Neural cell (in vitro differentiated cells): ENCODE measurements around the gene MED13L. TPM values are rescaled to one million over a fixed set of nuclear protein-coding genes. Genes with fewer than 3 reads are reported as not detected.

ENCODE experiments used
- H2AFZ ChIP-seq: fragments of 200-600, 300-800 bp; sonication (generic), shearing (Covaris generic); 2 replicates; pipeline ENCODE4 v1.6.0; 2014; ENCODE audit warnings: low read depth, mild to moderate bottlenecking, antibody characterized with exemption, low read length, moderate library complexity
- H3F3A ChIP-seq: fragments of 200-600 bp; shearing (Covaris generic); 2 replicates; pipeline ENCODE4 v1.6.1; 2016; ENCODE audit warnings: mild to moderate bottlenecking, moderate library complexity, mixed read lengths, antibody characterized with exemption, low read length; ENCODE audit not compliant: insufficient read depth, poor library complexity, severe bottlenecking
- H3K27ac ChIP-seq: fragments of 200-600, 300-800 bp; sonication (generic), shearing (Covaris generic); 2 replicates; pipeline ENCODE4 v1.5.1; 2014; ENCODE audit warnings: mild to moderate bottlenecking, low read length, moderate library complexity
- H3K27me3 ChIP-seq: fragments of 300-800, 200-600 bp; sonication (generic), shearing (Covaris generic); 2 replicates; pipeline ENCODE4 v1.6.0; 2014; ENCODE audit warnings: mild to moderate bottlenecking, low read depth, low read length, moderate library complexity; ENCODE audit not compliant: insufficient read depth
- H3K36me3 ChIP-seq: fragments of 300-800, 200-600 bp; sonication (generic), shearing (Covaris generic); 2 replicates; pipeline ENCODE4 v1.5.1; 2014; ENCODE audit warnings: mild to moderate bottlenecking, antibody characterized with exemption, low read length, moderate library complexity; ENCODE audit not compliant: insufficient read depth
- H3K4me2 ChIP-seq: fragments of 300-800, 200-600 bp; sonication (generic), shearing (Covaris generic); 2 replicates; pipeline ENCODE4 v1.6.0; 2014; ENCODE audit warnings: mild to moderate bottlenecking, low read length
- H3K4me3 ChIP-seq: fragments of 300-800, 200-600 bp; sonication (generic), shearing (Covaris generic); 2 replicates; pipeline ENCODE4 v1.5.1; 2014; ENCODE audit warnings: mild to moderate bottlenecking, low read length, moderate library complexity
- H3K79me2 ChIP-seq: fragments of 200-600 bp; shearing (Covaris generic); replicated peaks from 2 replicates; pipeline ENCODE4 v1.6.0; 2014; ENCODE audit warnings: mild to moderate bottlenecking, low read length, moderate library complexity; ENCODE audit not compliant: insufficient read depth
- H3K9ac ChIP-seq: fragments of 300-800, 200-600 bp; sonication (generic), shearing (Covaris generic); 2 replicates; pipeline ENCODE4 v1.6.1; 2016; ENCODE audit warnings: mild to moderate bottlenecking, low read length, mixed read lengths
- H3K9me2 ChIP-seq: fragments of 200-600 bp; shearing (Covaris generic); 2 replicates; pipeline ENCODE4 v1.6.1; 2016; ENCODE audit warnings: mild to moderate bottlenecking, low read length, mixed read lengths; ENCODE audit not compliant: insufficient read depth
- H3K9me3 ChIP-seq: fragments of 200-600, 300-800 bp; sonication (generic), shearing (Covaris generic); 2 replicates; pipeline ENCODE4 v1.6.1; 2016; ENCODE audit warnings: mild to moderate bottlenecking, mixed run types, low read length, moderate library complexity, mixed read lengths
- H4K20me1 ChIP-seq: fragments of 200-600 bp; shearing (Covaris generic); 2 replicates; pipeline ENCODE4 v1.6.1; 2016; ENCODE audit warnings: mild to moderate bottlenecking, mixed run types; ENCODE audit not compliant: insufficient read depth
- EP300 ChIP-seq: fragments of 450-650 bp; conservative IDR thresholded peaks from 2 replicates; pipeline ENCODE4 v1.6.1; 2014; ENCODE audit warnings: antibody characterized with exemption, mild to moderate bottlenecking, moderate library complexity; ENCODE audit not compliant: poor library complexity, severe bottlenecking
- EZH2 ChIP-seq: fragments of 200-600, 300-800 bp; shearing (Covaris generic), sonication (generic); IDR thresholded peaks from 2 replicates; pipeline ENCODE4 v1.6.1; 2014; ENCODE audit warnings: antibody characterized with exemption, low read length, borderline replicate concordance, mild to moderate bottlenecking; ENCODE audit not compliant: insufficient read depth, poor library complexity, severe bottlenecking
- MXI1 ChIP-seq: fragments of 450-650 bp; conservative IDR thresholded peaks from 2 replicates; pipeline ENCODE4 v1.6.1; 2014; ENCODE audit warnings: antibody characterized with exemption, mild to moderate bottlenecking; ENCODE audit not compliant: poor library complexity, severe bottlenecking
- POLR2AphosphoS5 ChIP-seq: IDR thresholded peaks from 2 replicates; pipeline ENCODE4 v1.6.1; 2012
- RAD21 ChIP-seq: fragments of 450-650 bp; conservative IDR thresholded peaks from 2 replicates; pipeline ENCODE4 v1.6.1; 2014; ENCODE audit warnings: antibody characterized with exemption, mild to moderate bottlenecking, moderate library complexity
- SMC3 ChIP-seq: fragments of 450-650 bp; conservative IDR thresholded peaks from 2 replicates; pipeline ENCODE4 v1.6.1; 2014; ENCODE audit warnings: antibody characterized with exemption, mild to moderate bottlenecking, moderate library complexity; ENCODE audit not compliant: poor library complexity
- TAF1 ChIP-seq: IDR thresholded peaks from 2 replicates; pipeline ENCODE4 v1.6.1; 2012; ENCODE audit warnings: low read depth
- polyA plus RNA-seq: library from polyadenylated mRNA; depleted of rRNA; stranded (reverse); fragments of >200 nt; gene quantifications from 2 replicates; pipeline ENCODE4 v1.2.3, GENCODE V29; 2014
- TF ChIP-seq, protein P1 (sequence below): IDR thresholded peaks from 2 replicates; pipeline ENCODE4 v1.6.1; 2012; ENCODE audit warnings: borderline replicate concordance
- TF ChIP-seq, protein P2 (sequence below): fragments of 450-650 bp; IDR thresholded peaks from 2 replicates; pipeline ENCODE4 v1.5.1; 2014; ENCODE audit warnings: antibody characterized with exemption, mild to moderate bottlenecking, moderate library complexity; ENCODE audit not compliant: poor library complexity, severe bottlenecking

MED13L gene
- polyA plus RNA-seq, 1 donor from 2014 or later, result 38.9 TPM

DNA sequence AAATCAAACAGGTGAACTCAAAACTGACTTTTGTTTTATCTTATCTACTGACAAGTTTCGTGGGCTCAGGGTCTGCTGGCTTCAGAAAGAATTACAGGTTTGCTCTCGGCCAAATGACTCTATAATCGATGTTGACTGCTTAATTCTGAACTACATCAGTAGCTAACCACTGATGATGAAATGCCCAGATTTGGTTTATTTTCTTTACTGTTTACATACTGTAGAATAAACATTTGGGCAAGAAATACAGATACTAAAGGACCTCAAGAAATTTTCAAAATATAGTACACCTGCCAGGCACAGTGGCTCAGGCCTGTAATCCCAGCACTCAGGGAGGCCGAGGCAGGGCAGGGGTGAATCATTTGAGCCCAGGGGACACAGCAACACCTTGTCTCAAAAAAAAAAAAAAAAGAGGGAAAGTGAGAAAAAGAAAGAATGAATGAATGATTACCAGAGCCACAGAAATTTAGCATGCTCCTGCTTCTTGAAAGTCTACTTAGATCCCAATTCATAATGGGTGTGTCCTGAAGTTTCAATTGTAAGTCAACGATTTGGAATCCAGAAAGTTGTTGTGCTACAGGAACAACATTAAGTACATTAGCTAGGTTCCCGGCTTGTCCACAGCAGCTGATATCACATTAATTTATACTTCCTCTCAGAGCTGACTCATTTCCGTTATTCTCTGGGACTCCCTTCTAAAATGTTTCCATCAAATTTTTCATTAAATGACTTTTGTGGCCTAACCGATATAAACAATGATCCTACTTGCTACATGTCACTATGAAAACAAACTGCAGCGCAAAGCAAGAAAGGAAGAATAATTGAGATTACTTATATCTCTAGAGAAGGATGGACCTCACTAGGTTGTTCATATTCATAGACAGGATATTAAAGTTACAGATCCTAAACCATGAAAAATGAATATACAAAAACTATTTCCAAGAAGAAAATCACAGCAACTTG lies 134.3 kb downstream of the MED13L start:
- Histone ChIP-seq H4K20me1 (no peaks in the 10 kb centered on the region), H3K9me3 (no peaks in the 10 kb centered on the region), H3K27me3 (no peaks in the 10 kb centered on the region), H2AFZ (no peak overlapping the region), H3K4me2 (no peak overlapping the region), H3K79me2 (peaks cover 46% of the 10 kb centered on the region), H3F3A (no peaks in the 10 kb centered on the region), H3K27ac (no peak overlapping the region), H3K4me3 (no peak overlapping the region), H3K36me3 (no peaks in the 10 kb centered on the region), H3K9ac (no peak overlapping the region), H3K9me2 (no peaks in the 10 kb centered on the region)
- TF ChIP-seq POLR2AphosphoS5 (no peak), EP300 (no peak), EZH2 (no peak), SMC3 (no peak), RAD21 (no peak), TAF1 (no peak), MXI1 (no peak)
- TF ChIP-seq, protein P1, sequence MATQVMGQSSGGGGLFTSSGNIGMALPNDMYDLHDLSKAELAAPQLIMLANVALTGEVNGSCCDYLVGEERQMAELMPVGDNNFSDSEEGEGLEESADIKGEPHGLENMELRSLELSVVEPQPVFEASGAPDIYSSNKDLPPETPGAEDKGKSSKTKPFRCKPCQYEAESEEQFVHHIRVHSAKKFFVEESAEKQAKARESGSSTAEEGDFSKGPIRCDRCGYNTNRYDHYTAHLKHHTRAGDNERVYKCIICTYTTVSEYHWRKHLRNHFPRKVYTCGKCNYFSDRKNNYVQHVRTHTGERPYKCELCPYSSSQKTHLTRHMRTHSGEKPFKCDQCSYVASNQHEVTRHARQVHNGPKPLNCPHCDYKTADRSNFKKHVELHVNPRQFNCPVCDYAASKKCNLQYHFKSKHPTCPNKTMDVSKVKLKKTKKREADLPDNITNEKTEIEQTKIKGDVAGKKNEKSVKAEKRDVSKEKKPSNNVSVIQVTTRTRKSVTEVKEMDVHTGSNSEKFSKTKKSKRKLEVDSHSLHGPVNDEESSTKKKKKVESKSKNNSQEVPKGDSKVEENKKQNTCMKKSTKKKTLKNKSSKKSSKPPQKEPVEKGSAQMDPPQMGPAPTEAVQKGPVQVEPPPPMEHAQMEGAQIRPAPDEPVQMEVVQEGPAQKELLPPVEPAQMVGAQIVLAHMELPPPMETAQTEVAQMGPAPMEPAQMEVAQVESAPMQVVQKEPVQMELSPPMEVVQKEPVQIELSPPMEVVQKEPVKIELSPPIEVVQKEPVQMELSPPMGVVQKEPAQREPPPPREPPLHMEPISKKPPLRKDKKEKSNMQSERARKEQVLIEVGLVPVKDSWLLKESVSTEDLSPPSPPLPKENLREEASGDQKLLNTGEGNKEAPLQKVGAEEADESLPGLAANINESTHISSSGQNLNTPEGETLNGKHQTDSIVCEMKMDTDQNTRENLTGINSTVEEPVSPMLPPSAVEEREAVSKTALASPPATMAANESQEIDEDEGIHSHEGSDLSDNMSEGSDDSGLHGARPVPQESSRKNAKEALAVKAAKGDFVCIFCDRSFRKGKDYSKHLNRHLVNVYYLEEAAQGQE, result no peak
- TF ChIP-seq, protein P2, sequence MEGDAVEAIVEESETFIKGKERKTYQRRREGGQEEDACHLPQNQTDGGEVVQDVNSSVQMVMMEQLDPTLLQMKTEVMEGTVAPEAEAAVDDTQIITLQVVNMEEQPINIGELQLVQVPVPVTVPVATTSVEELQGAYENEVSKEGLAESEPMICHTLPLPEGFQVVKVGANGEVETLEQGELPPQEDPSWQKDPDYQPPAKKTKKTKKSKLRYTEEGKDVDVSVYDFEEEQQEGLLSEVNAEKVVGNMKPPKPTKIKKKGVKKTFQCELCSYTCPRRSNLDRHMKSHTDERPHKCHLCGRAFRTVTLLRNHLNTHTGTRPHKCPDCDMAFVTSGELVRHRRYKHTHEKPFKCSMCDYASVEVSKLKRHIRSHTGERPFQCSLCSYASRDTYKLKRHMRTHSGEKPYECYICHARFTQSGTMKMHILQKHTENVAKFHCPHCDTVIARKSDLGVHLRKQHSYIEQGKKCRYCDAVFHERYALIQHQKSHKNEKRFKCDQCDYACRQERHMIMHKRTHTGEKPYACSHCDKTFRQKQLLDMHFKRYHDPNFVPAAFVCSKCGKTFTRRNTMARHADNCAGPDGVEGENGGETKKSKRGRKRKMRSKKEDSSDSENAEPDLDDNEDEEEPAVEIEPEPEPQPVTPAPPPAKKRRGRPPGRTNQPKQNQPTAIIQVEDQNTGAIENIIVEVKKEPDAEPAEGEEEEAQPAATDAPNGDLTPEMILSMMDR, result no peak

DNA sequence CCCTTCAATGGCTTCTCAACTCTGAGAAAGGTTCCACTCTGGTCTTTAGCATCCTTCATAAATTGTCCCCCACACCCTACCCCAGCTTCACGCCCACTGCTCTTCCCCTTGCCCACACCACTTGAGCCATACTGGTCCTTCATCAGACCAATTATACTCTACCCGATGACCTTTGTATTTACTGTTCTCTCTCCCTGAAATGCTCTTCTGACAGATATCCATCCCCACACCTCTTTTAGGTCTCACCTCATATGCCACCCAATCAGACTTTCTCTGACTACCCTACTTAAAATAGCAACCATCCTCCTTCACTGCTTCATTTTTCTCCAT lies 135.7 kb downstream of the MED13L start:
- no peaks in the 10 kb centered on the region for H4K20me1 ChIP-seq
- no peak overlapping the region for H3K4me2 ChIP-seq
- H3K9me2 ChIP-seq, result no peaks in the 10 kb centered on the region
- no peaks in the 10 kb centered on the region for H3F3A ChIP-seq
- no peak overlapping the region for H3K27ac ChIP-seq
- H3K36me3 ChIP-seq, result no peaks in the 10 kb centered on the region
- peaks cover 50% of the 10 kb centered on the region for H3K79me2 ChIP-seq
- H3K9me3 ChIP-seq, result no peaks in the 10 kb centered on the region
- no peak overlapping the region for H3K4me3 ChIP-seq
- H2AFZ ChIP-seq, result no peak overlapping the region
- H3K27me3 ChIP-seq, result no peaks in the 10 kb centered on the region
- no peak overlapping the region for H3K9ac ChIP-seq
- TF ChIP-seq EP300, result no peak
- TF ChIP-seq MXI1, result no peak
- TF ChIP-seq, protein P1, result no peak
- no peak for TF ChIP-seq TAF1
- TF ChIP-seq, protein P2, result no peak
